HFF-Myc (cell line): Measurements from ENCODE around the gene CDH9.

Experiments
- DNase-seq: peaks from one replicate; pipeline ENCODE4 v3.0.0-alpha.2; 2011; ENCODE audit warnings: low read depth; ENCODE audit errors: extremely low read depth
- H3K4me3 ChIP-seq: replicated peaks from 2 replicates; pipeline ENCODE4 v1.5.1; 2011; ENCODE audit warnings: low read depth, mild to moderate bottlenecking, control low read depth, low read length
- CTCF ChIP-seq: IDR thresholded peaks from 2 replicates; pipeline ENCODE4 v1.5.1; 2012; ENCODE audit warnings: mild to moderate bottlenecking, low read depth, low read length, control low read depth; ENCODE audit errors: missing control alignments

The CDH9 gene

GRCh38 chr5:26981750-26982149 lies 56.6 kb downstream of the CDH9 start:
- TF ChIP-seq CTCF, result no peak
- no peak overlapping the region for H3K4me3 ChIP-seq
- DNase-seq, result no peak

GRCh38 chr5:26959290-26959689 lies 79.1 kb downstream of the CDH9 start:
- no peak for DNase-seq
- no peak for TF ChIP-seq CTCF
- H3K4me3 ChIP-seq, result no peak overlapping the region

GRCh38 chr5:26955161-26955560 lies 83.2 kb downstream of the CDH9 start:
- TF ChIP-seq CTCF, result no peak
- DNase-seq, result no peak
- H3K4me3 ChIP-seq, result no peak overlapping the region

GRCh38 chr5:26948921-26949320 lies 89.5 kb downstream of the CDH9 start:
- no peak for TF ChIP-seq CTCF
- no peak for DNase-seq

GRCh38 chr5:26945901-26946300 lies 92.5 kb downstream of the CDH9 start:
- TF ChIP-seq CTCF, result no peak

More at GRCh38 chr5:26948921-26949320, 89.5 kb downstream of the CDH9 start:
- no peak overlapping the region for H3K4me3 ChIP-seq

GRCh38 chr5:26942481-26942880 lies 95.9 kb downstream of the CDH9 start:
- TF ChIP-seq CTCF, result no peak
- no peak overlapping the region for H3K4me3 ChIP-seq
- DNase-seq, result no peak

More at GRCh38 chr5:26945901-26946300, 92.5 kb downstream of the CDH9 start:
- H3K4me3 ChIP-seq, result no peak overlapping the region
- DNase-seq, result no peak

- DNase-seq, result no peak
- H3K4me3 ChIP-seq, result no peak overlapping the region
- no peak for TF ChIP-seq CTCF
Measured at GRCh38 chr5:26940994-26941393, 97.4 kb downstream of the CDH9 start.
